GM12892 (cell line): Measurements from ENCODE around the gene FXYD7.

Experiments
- POLR2A ChIP-seq: IDR thresholded peaks from 2 replicates; pipeline ENCODE4 v1.6.1; 2011; ENCODE audit warnings: low read depth, low read length, control low read depth
- POLR2AphosphoS5 ChIP-seq: IDR thresholded peaks from 2 replicates; pipeline ENCODE4 v1.6.1; 2011; ENCODE audit warnings: low read depth, low read length, control low read depth
- TAF1 ChIP-seq: IDR thresholded peaks from 2 replicates; pipeline ENCODE4 v1.6.1; 2011; ENCODE audit warnings: low read depth, mild to moderate bottlenecking, control low read depth, low read length, borderline replicate concordance

DNA sequence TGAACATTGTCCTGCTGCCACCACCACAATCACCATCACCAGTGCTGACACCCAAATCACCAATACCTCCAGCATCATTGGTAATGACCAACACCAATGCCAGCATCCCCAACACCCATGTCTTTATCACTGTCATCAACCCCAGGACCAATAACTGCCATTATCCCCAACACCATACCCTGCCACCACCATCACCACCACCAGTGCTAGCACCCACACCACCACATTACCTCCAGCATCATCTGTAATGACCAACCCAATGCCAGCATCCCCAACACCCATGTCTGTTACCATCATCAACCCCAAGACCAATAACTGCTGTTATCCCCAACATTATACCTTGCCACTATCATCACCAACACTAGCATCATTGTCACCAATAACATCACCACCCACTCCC is 10.8 kb upstream of the FXYD7 start:
- no peak for TF ChIP-seq POLR2A
- TF ChIP-seq TAF1: no peak
- no peak for TF ChIP-seq POLR2AphosphoS5
